Stromal cell of bone marrow (primary cell): ENCODE results near the gene INCA1.
A peak's percentile ranks its signal among the peaks of the same experiment; 100 is the strongest.
"Not testable (repeated sequence)": the region's sequence is repeated elsewhere in the genome, so short reads cannot be mapped to it uniquely, and the experiment has no call there.

Experiments used
- DNase-seq: peaks from one replicate; pipeline ENCODE4 v3.0.0-alpha.2; 2012; ENCODE audit warnings: low read depth

INCA1 gene

GRCh38 chr17:4997302-4998026 is at the start of gene INCA1, which contains the start of gene KIF1C:
Gene INCA1, minus strand, starts transcription at chr17:4997522. Its CDS starts 3,085 bp downstream, at chr17:4994437.
Gene KIF1C, plus strand, starts transcription at chr17:4997950. Its CDS starts 2,297 bp downstream, at chr17:5000247.
- peak; percentile 73 for DNase-seq

- no peak for DNase-seq
These were observed 48.2 kb upstream of the INCA1 start for GRCh38 chr17:5045496-5045895.

- no peak for DNase-seq
These were observed 47.3 kb upstream of the INCA1 start for GRCh38 chr17:5044630-5045029.

GRCh38 chr17:5043524-5043923 is 46.2 kb upstream of the INCA1 start:
- DNase-seq, result no peak

GRCh38 chr17:5042157-5043022 is 45.1 kb upstream of the INCA1 start:
- DNase-seq, result no peak

- DNase-seq, result no peak
These were observed 38.0 kb upstream of the INCA1 start, which contains the start of gene SLC52A1 for GRCh38 chr17:5035315-5035714. Gene SLC52A1, minus strand, starts transcription at chr17:5035426. Its CDS starts 820 bp downstream, at chr17:5034606.

- no peak for DNase-seq
These were observed 37.3 kb upstream of the INCA1 start for GRCh38 chr17:5034651-5035050.

GRCh38 chr17:5034063-5034462 is 36.7 kb upstream of the INCA1 start:
- DNase-seq, result no peak

- no peak for DNase-seq
These were observed 36.2 kb upstream of the INCA1 start for GRCh38 chr17:5033352-5034015.

- no peak for DNase-seq
These were observed 35.5 kb upstream of the INCA1 start for GRCh38 chr17:5032865-5033264.

GRCh38 chr17:5031365-5032082 is 34.2 kb upstream of the INCA1 start:
- DNase-seq, result peak; percentile 53

- not testable (repeated sequence) for DNase-seq
These were observed 32.8 kb upstream of the INCA1 start for GRCh38 chr17:5030168-5030567.

GRCh38 chr17:5027916-5028315 is 30.6 kb upstream of the INCA1 start:
- DNase-seq, result no peak

GRCh38 chr17:5027299-5027698 is 30.0 kb upstream of the INCA1 start:
- DNase-seq, result no peak

- DNase-seq, result no peak
These were observed 27.3 kb upstream of the INCA1 start for GRCh38 chr17:5024604-5025003.

GRCh38 chr17:5023588-5024147 is 26.3 kb upstream of the INCA1 start:
- DNase-seq, result no peak

GRCh38 chr17:5022171-5022711 is 24.9 kb upstream of the INCA1 start:
- DNase-seq, result no peak

- DNase-seq, result no peak
These were observed 23.2 kb upstream of the INCA1 start for GRCh38 chr17:5020502-5021023.

GRCh38 chr17:5019475-5019956 is 22.2 kb upstream of the INCA1 start:
- no peak for DNase-seq

GRCh38 chr17:5014357-5014756 is 17.0 kb upstream of the INCA1 start:
- no peak for DNase-seq

GRCh38 chr17:5011928-5012327 is 14.6 kb upstream of the INCA1 start:
- DNase-seq, result no peak
